Smooth muscle cell (in vitro differentiated cells): Measurements from ENCODE around the gene KRTAP10-10. TPM values are rescaled to one million over a fixed set of nuclear protein-coding genes. Genes with fewer than 3 reads are reported as not detected.

Experiments
- DNase-seq: peaks from one replicate; lab custom pipeline; 2025; ENCODE audit not compliant: unreplicated experiment; lab: John Stamatoyannopoulos, UW
- H2AFZ ChIP-seq: fragments of 200-600 bp; sonication (generic); 2 replicates; pipeline ENCODE4 v1.6.0; 2016; ENCODE audit warnings: antibody characterized with exemption, low read depth, mild to moderate bottlenecking
- H3F3A ChIP-seq: fragments of 200-600 bp; sonication (generic); 2 replicates; pipeline ENCODE4 v1.6.0; 2017; ENCODE audit warnings: antibody characterized with exemption, low read depth
- H3K27ac ChIP-seq: fragments of 200-600 bp; sonication (generic); 2 replicates; pipeline ENCODE4 v1.5.1; 2016; ENCODE audit warnings: low read depth, mild to moderate bottlenecking
- H3K27me3 ChIP-seq: fragments of 200-600 bp; sonication (generic); 2 replicates; pipeline ENCODE4 v1.6.1; 2016; ENCODE audit warnings: low read depth, mild to moderate bottlenecking
- H3K36me3 ChIP-seq: fragments of 200-600 bp; sonication (generic); 2 replicates; pipeline ENCODE4 v1.5.1; 2016; ENCODE audit warnings: low read depth
- H3K4me1 ChIP-seq: fragments of 200-600 bp; sonication (generic); 2 replicates; pipeline ENCODE4 v1.5.1; 2016; ENCODE audit warnings: low read depth
- H3K4me2 ChIP-seq: fragments of 200-600 bp; sonication (generic); 2 replicates; pipeline ENCODE4 v1.6.0; 2016; ENCODE audit warnings: mild to moderate bottlenecking
- H3K4me3 ChIP-seq: fragments of 200-600 bp; sonication (generic); 2 replicates; pipeline ENCODE4 v1.5.1; 2016; ENCODE audit warnings: mild to moderate bottlenecking
- H3K79me2 ChIP-seq: fragments of 200-600 bp; sonication (generic); 2 replicates; pipeline ENCODE4 v1.6.0; 2016; ENCODE audit warnings: low read depth, mild to moderate bottlenecking
- H3K9ac ChIP-seq: fragments of 200-600 bp; sonication (generic); 2 replicates; pipeline ENCODE4 v1.6.0; 2016; ENCODE audit warnings: low read depth
- H3K9me3 ChIP-seq: fragments of 200-600 bp; sonication (generic); replicated peaks from 2 replicates; pipeline ENCODE4 v1.5.1; 2016; ENCODE audit warnings: low read depth
- H4K20me1 ChIP-seq: fragments of 200-600 bp; sonication (generic); 2 replicates; pipeline ENCODE4 v1.6.0; 2016; ENCODE audit warnings: low read depth
- WGBS: methylation state at CpG from one replicate; pipeline ENCODE4 v1.1.7; 2016; ENCODE audit warnings: low lambda C conversion rate; 5-methylcytosine and 5-hydroxymethylcytosine counted together
- polyA plus RNA-seq: library from polyadenylated mRNA; unstranded; fragments of >200 nt; fragmentation: Nextera tagmentation; extraction: Ambion mirVana; gene quantifications from 2 replicates; pipeline ENCODE4 v1.2.1, GENCODE V29; 2016
- total RNA-seq: library from RNA; depleted of rRNA; stranded (reverse); fragments of >200 nt; gene quantifications from 2 replicates; pipeline ENCODE4 v1.2.3, GENCODE V29; 2014
- TF ChIP-seq, protein P1 (sequence below): fragments of 200-600 bp; sonication (generic); IDR thresholded peaks from 2 replicates; pipeline ENCODE4 v1.5.1; 2017; ENCODE audit warnings: borderline replicate concordance, mild to moderate bottlenecking, antibody characterized with exemption; ENCODE audit not compliant: insufficient read depth, poor library complexity, severe bottlenecking

Gene KRTAP10-10
- total and polyA plus RNA-seq, 2 experiments from 2014 or later: not detected

DNA sequence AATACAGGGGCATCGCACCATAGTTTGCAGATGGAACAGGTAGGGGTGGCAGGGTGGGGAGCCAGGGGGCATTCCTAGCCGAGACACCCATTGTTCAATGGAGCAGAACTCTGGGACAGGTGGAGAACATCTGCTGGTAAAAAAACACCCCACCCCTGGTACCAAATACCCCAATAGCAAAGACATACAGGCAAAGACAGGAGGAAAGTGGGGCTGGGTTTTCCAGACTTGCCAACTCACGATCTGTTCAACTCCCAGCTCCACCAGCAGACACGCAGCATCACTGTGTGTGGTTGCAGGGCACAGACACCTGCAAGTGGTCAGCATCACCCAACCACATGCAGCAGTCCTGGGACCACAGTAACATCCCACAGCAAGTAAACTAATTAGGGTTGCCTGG, 25.6 kb upstream of the KRTAP10-10 start:
- DNase-seq: no peak
- WGBS: 92% methylated on average over 4 of the region's 4 CpGs
- Histone ChIP-seq H4K20me1 (no peaks in the 10 kb centered on the region), H3K4me2 (no peak overlapping the region), H3K79me2 (no peaks in the 10 kb centered on the region), H3K36me3 (no peaks in the 10 kb centered on the region), H3K4me3 (no peak overlapping the region), H2AFZ (no peak overlapping the region), H3K9me3 (peaks cover 9% of the 10 kb centered on the region), H3K27me3 (no peaks in the 10 kb centered on the region), H3K4me1 (no peaks in the 10 kb centered on the region), H3F3A (no peaks in the 10 kb centered on the region), H3K27ac (no peak overlapping the region), H3K9ac (no peak overlapping the region)
- TF ChIP-seq, protein P1, sequence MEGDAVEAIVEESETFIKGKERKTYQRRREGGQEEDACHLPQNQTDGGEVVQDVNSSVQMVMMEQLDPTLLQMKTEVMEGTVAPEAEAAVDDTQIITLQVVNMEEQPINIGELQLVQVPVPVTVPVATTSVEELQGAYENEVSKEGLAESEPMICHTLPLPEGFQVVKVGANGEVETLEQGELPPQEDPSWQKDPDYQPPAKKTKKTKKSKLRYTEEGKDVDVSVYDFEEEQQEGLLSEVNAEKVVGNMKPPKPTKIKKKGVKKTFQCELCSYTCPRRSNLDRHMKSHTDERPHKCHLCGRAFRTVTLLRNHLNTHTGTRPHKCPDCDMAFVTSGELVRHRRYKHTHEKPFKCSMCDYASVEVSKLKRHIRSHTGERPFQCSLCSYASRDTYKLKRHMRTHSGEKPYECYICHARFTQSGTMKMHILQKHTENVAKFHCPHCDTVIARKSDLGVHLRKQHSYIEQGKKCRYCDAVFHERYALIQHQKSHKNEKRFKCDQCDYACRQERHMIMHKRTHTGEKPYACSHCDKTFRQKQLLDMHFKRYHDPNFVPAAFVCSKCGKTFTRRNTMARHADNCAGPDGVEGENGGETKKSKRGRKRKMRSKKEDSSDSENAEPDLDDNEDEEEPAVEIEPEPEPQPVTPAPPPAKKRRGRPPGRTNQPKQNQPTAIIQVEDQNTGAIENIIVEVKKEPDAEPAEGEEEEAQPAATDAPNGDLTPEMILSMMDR: no peak

GRCh38 chr21:44612029-44612486, 25.1 kb upstream of the KRTAP10-10 start, which contains the start of gene KRTAP10-8:
Gene KRTAP10-8, plus strand, starts transcription at chr21:44612079. Its CDS starts 22 bp downstream, at chr21:44612101.
- no peaks in the 10 kb centered on the region for H3K79me2 ChIP-seq
- WGBS: 93% methylated on average over 8 of the region's 8 CpGs
- no peaks in the 10 kb centered on the region for H3K36me3 ChIP-seq
- H2AFZ ChIP-seq: no peak within 1 kb of the TSS
- no peak within 1 kb of the TSS for H3K9ac ChIP-seq
- H3K27ac ChIP-seq: no peak within 1 kb of the TSS
- H3K4me1 ChIP-seq: no peaks in the 10 kb centered on the region
- TF ChIP-seq, protein P1: no peak
- H3K27me3 ChIP-seq: no peaks in the 10 kb centered on the region
- no peak within 1 kb of the TSS for H3K4me3 ChIP-seq
- no peak for DNase-seq
- no peaks in the 10 kb centered on the region for H3F3A ChIP-seq
- H3K4me2 ChIP-seq: no peak within 1 kb of the TSS
- peaks cover 9% of the 10 kb centered on the region for H3K9me3 ChIP-seq
- no peaks in the 10 kb centered on the region for H4K20me1 ChIP-seq

GRCh38 chr21:44612669-44613229, 24.4 kb upstream of the KRTAP10-10 start:
- H3K36me3 ChIP-seq: no peaks in the 10 kb centered on the region
- DNase-seq: no peak
- no peak overlapping the region for H3K4me2 ChIP-seq
- H3K4me3 ChIP-seq: no peak overlapping the region
- no peak overlapping the region for H2AFZ ChIP-seq
- H3K27me3 ChIP-seq: no peaks in the 10 kb centered on the region
- H3K9ac ChIP-seq: no peak overlapping the region
- H3F3A ChIP-seq: no peaks in the 10 kb centered on the region
- H3K79me2 ChIP-seq: no peaks in the 10 kb centered on the region
- TF ChIP-seq, protein P1: no peak
- no peak overlapping the region for H3K27ac ChIP-seq
- no peaks in the 10 kb centered on the region for H4K20me1 ChIP-seq
- H3K9me3 ChIP-seq: peaks cover 9% of the 10 kb centered on the region
- no peaks in the 10 kb centered on the region for H3K4me1 ChIP-seq
- 91% methylated on average over 13 of the region's 13 CpGs for WGBS

- no peak overlapping the region for H3K4me3 ChIP-seq
- no peak overlapping the region for H3K27ac ChIP-seq
- no peak overlapping the region for H2AFZ ChIP-seq
- H3K9ac ChIP-seq: no peak overlapping the region
- peaks cover 9% of the 10 kb centered on the region for H3K9me3 ChIP-seq
- no peaks in the 10 kb centered on the region for H3K36me3 ChIP-seq
- no peaks in the 10 kb centered on the region for H4K20me1 ChIP-seq
- 97% methylated on average over 22 of the region's 26 CpGs for WGBS
- no peaks in the 10 kb centered on the region for H3K4me1 ChIP-seq
- H3K79me2 ChIP-seq: no peaks in the 10 kb centered on the region
- H3K4me2 ChIP-seq: no peak overlapping the region
- TF ChIP-seq, protein P1: no peak
- H3K27me3 ChIP-seq: no peaks in the 10 kb centered on the region
- DNase-seq: no peak
- H3F3A ChIP-seq: no peaks in the 10 kb centered on the region
Measured at GRCh38 chr21:44613386-44614155, 23.6 kb upstream of the KRTAP10-10 start.
